Psoas muscle (tissue), 8 donors: Measurements from ENCODE around the gene GAST. TPM values are rescaled to one million over a fixed set of nuclear protein-coding genes. Genes with fewer than 3 reads are reported as not detected.
A peak's percentile ranks its signal among the peaks of the same experiment; 100 is the strongest.

Experiments used
- ATAC-seq, 4 donors: fragments of 200-7000 bp; cut with Tn5 transposase; one replicate each; pipeline ENCODE4 v1.9.1; 2020; ENCODE audit warnings: moderate library complexity in 3 of 4, mild to moderate bottlenecking in 2 of 4
- DNase-seq, 2 donors: peaks; one replicate each; pipeline ENCODE4 v3.0.0-alpha.2; 2020
- H3K27ac ChIP-seq: fragments of 200-600 bp; one replicate; pipeline ENCODE4 v1.8.0; 2022
- H3K27me3 ChIP-seq, 3 donors: fragments of 200-600 bp in 1 of 3; one replicate each; pipeline versions ENCODE4 v1.6.1 to v1.8.0; 2013 to 2022; ENCODE audit warnings: low read length in 2 of 3, mild to moderate bottlenecking in 2 of 3, moderate library complexity in 1 of 3; ENCODE audit not compliant: insufficient read depth in 3 of 3
- H3K36me3 ChIP-seq, 2 donors: fragments of 200-600 bp in 1 of 2; one replicate each; pipeline versions ENCODE4 v1.6.1 to v1.8.0; 2013 to 2022; ENCODE audit warnings: low read depth in 1 of 2, mild to moderate bottlenecking in 1 of 2, moderate library complexity in 1 of 2; ENCODE audit not compliant: insufficient read depth in 1 of 2
- H3K4me1 ChIP-seq: fragments of 200-600 bp; one replicate; pipeline ENCODE4 v1.8.0; 2022
- H3K4me3 ChIP-seq: fragments of 200-600 bp; one replicate; pipeline ENCODE4 v1.8.0; 2022; ENCODE audit warnings: mild to moderate bottlenecking
- H3K9me3 ChIP-seq: fragments of 200-600 bp; one replicate; pipeline ENCODE4 v1.8.0; 2022
- CTCF ChIP-seq: fragments of 200-600 bp; IDR thresholded peaks from one replicate; pipeline ENCODE4 v1.8.0; 2022; ENCODE audit warnings: antibody characterized with exemption
- WGBS, 3 donors: extraction: QIAGEN DNeasy Blood & Tissue Kit; methylation state at CpG; one replicate each; pipeline versions ENCODE4 v1.1.6 to v1.1.7; 2013; 5-methylcytosine and 5-hydroxymethylcytosine counted together
- intact Hi-C, 2 donors: fragments of 100-400 bp; cut with DNase I; formaldehyde crosslinking; loops; one replicate each; pipeline versions ENCODE4 v1.11.0 to v1.14.2; 2022
- polyA plus RNA-seq, 3 donors: library from polyadenylated mRNA; stranded (reverse); fragments of 200-250 nt; gene quantifications; one replicate each; pipeline ENCODE4 v1.2.3, GENCODE V29; 2013
- total RNA-seq, 4 donors: library from RNA; stranded (reverse); fragmentation: NEBNext Ultra II Directional in 2 of 4; extraction: Animal tissue kit (Norgen Biotek cat#: 25700) in 2 of 4; gene quantifications; one replicate each; pipeline versions ENCODE4 v1.2.1 to v1.2.4, GENCODE V29; 2021 to 2023
- donor health status: healthy with polysubstance abuse.
- donor health status: DM: no; HTN: no; CAD: no; lungs with moderate emphysema.
- donor health status: Bipolar disorder and iron deficiency.
- donor health status: healthy.
- donor health status: DM: yes; HTN: yes; CAD: no.
- donor health status: DM: no; HTN: no; CAD: no.
- donor health status: DM: no; HTN: no; CAD: no.
- donor health status: DM: yes; HTN: yes; CAD: no.

Gene GAST
- total and polyA plus RNA-seq, 7 donors: not detected

- intact Hi-C loops: no loop called here
- DNase-seq: no peak
- H3K36me3 ChIP-seq: no peaks in the 10 kb centered on the region
- H3K9me3 ChIP-seq: no peaks in the 10 kb centered on the region
- ATAC-seq: no peak
- H3K27me3 ChIP-seq: no peaks in the 10 kb centered on the region
- 72 to 85% (median 73%) methylated on average over 8 of the region's 8 CpGs for WGBS, 3 donors
- H3K4me3 ChIP-seq: no peak overlapping the region
- no peak for TF ChIP-seq CTCF
- H3K27ac ChIP-seq: no peak overlapping the region
- H3K4me1 ChIP-seq: peaks cover 3% of the 10 kb centered on the region
Measured at GRCh38 chr17:41702712-41703111, 9.4 kb upstream of the GAST start.

GRCh38 chr17:41705271-41705991 lies 6.7 kb upstream of the GAST start:
- Histone ChIP-seq H3K27ac (no peak overlapping the region), H3K4me1 (no peaks in the 10 kb centered on the region), H3K9me3 (no peaks in the 10 kb centered on the region), H3K4me3 (no peak overlapping the region), H3K36me3 (no peaks in the 10 kb centered on the region), H3K27me3 (no peaks in the 10 kb centered on the region)
- intact Hi-C loops: no loop called here
- no peak for DNase-seq
- TF ChIP-seq CTCF: no peak
- ATAC-seq: peak in 2 of 4 donors; percentile 15 to 19
- WGBS, 3 donors: 64 to 67% (median 65%) methylated on average over 13 of the region's 13 CpGs

- DNase-seq: no peak
- WGBS, 3 donors: 69 to 77% (median 75%) methylated on average over 10 of the region's 10 CpGs
- H3K27me3 ChIP-seq: no peaks in the 10 kb centered on the region
- no peaks in the 10 kb centered on the region for H3K36me3 ChIP-seq
- TF ChIP-seq CTCF: no peak
- H3K9me3 ChIP-seq: no peaks in the 10 kb centered on the region
- no peak for ATAC-seq
- no peaks in the 10 kb centered on the region for H3K4me1 ChIP-seq
- no peak overlapping the region for H3K27ac ChIP-seq
- intact Hi-C loops: no loop called here
- H3K4me3 ChIP-seq: no peak overlapping the region
Measured at GRCh38 chr17:41707803-41708669, 4.1 kb upstream of the GAST start.

- no peak for ATAC-seq
- H3K27me3 ChIP-seq: no peaks in the 10 kb centered on the region
- H3K4me3 ChIP-seq: no peak overlapping the region
- H3K36me3 ChIP-seq: no peaks in the 10 kb centered on the region
- H3K4me1 ChIP-seq: no peaks in the 10 kb centered on the region
- H3K9me3 ChIP-seq: no peaks in the 10 kb centered on the region
- no peak overlapping the region for H3K27ac ChIP-seq
- 54 to 56% (median 55%) methylated on average over 8 of the region's 8 CpGs for WGBS, 3 donors
- no peak for DNase-seq
- TF ChIP-seq CTCF: no peak
- intact Hi-C loops: no loop called here
Measured at GRCh38 chr17:41710472-41711090, 1.6 kb upstream of the GAST start.
